Measurements from ENCODE around the gene NPY1R.

The NPY1R gene

GRCh38 chr4:163284304-163284703, 48.1 kb downstream of the NPY1R start:
- in situ Hi-C loops (cut with MboI; ENCODE audit: low pct_unique_long_range_greater_than_20kb, low sequenced_read_pairs, unreplicated experiment) = no loop called here
- no peak for DNase-seq (ENCODE audit: low spot score)

DNA sequence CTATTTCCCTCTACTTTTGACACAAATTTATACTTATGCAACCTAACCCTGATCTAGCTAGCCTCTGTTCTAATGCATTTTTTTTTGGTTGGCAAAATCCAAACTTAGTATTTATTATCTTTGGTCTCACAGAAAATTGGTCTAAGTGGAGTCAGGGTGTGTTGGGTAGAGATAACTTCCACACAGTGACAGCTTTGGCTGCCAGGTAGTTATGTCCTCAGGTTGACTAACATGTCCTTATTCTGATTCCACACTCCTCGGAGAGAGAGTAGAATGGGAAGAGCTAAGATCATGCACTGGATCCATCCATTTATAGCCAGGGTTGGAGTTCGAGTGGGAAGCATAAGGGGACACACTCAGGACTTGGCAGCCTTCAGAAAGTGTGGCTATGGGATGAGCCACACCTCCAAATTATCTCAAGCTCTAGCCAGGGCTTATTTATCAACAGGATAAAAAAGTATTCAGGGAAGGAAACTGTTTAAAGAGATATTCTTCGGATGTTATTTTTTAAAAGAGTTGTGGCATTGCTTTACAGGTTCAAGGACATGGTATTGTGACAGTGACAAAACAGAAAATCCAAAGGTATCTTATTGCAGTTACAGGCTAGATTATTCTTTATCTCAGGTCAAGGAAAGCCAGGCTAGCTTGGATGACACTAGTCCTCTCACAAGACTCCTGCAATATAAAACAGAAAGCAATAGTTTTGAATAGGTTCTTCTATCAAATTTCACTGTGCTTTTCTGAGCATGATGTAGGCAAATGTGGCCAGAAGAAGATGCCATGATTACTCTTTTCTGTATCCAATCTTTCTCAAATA, 51.5 kb downstream of the NPY1R start:
- in situ Hi-C loops (cut with MboI; ENCODE audit: low pct_unique_long_range_greater_than_20kb, low sequenced_read_pairs, unreplicated experiment) = no loop called here
- no peak for TF ChIP-seq CTCF (IDR thresholded peaks at IDR 0.05; ENCODE audit: extremely low read depth, insufficient read depth, missing control alignments)
- DNase-seq (ENCODE audit: low spot score) = no peak

More at GRCh38 chr4:163284304-163284703, 48.1 kb downstream of the NPY1R start:
- TF ChIP-seq CTCF (IDR thresholded peaks at IDR 0.05; ENCODE audit: extremely low read depth, insufficient read depth, missing control alignments) = no peak

DNA sequence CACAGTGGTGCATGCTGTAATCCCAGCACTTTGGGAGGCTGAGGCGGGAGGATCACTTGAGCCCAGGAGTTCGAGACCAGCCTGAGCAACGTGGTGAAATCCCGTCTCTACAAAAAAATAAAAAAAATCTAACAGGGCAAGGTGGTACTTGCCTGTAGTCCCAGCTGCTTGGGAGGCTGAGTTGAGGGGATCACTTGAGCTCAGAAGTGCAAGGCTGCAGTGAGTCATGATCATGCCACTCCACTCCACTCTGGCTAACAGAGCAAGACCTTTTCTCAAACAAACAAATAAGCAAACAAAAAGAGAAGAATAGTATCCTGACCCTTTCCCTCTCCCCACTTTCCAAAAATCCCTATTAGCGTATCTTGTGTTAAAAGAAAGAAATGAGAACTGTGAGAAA, 52.7 kb downstream of the NPY1R start:
- in situ Hi-C loops (cut with MboI; ENCODE audit: low pct_unique_long_range_greater_than_20kb, low sequenced_read_pairs, unreplicated experiment) = no loop called here
- DNase-seq (ENCODE audit: low spot score) = no peak
- no peak for TF ChIP-seq CTCF (IDR thresholded peaks at IDR 0.05; ENCODE audit: extremely low read depth, insufficient read depth, missing control alignments)

- in situ Hi-C loops (cut with MboI; ENCODE audit: low pct_unique_long_range_greater_than_20kb, low sequenced_read_pairs, unreplicated experiment) = no loop called here
- no peak for TF ChIP-seq CTCF (IDR thresholded peaks at IDR 0.05; ENCODE audit: extremely low read depth, insufficient read depth, missing control alignments)
- no peak for DNase-seq (ENCODE audit: low spot score)
These were observed 57.5 kb downstream of the NPY1R start for GRCh38 chr4:163274861-163275260.
